Spleen (tissue), 11 donors: ENCODE results near the gene FLRT1. TPM values are rescaled to one million over a fixed set of nuclear protein-coding genes. Genes with fewer than 3 reads are reported as not detected.

Experiments used
- DNase-seq: peaks from one replicate; pipeline ENCODE4 v3.0.0-alpha.2; 2020
- H3K27ac ChIP-seq, 8 donors: fragments of 200-600 bp; sonication (generic) in 7 of 8; 1 replicate in 4 of 8; 2 replicates in 4 of 8; pipeline versions ENCODE4 v1.5.0 to v1.8.0; 2016 to 2021; ENCODE audit warnings: inconsistent platforms in 4 of 8, mild to moderate bottlenecking in 4 of 8, moderate library complexity in 1 of 8
- H3K27me3 ChIP-seq, 7 donors: fragments of 200-600 bp; sonication (generic) in 6 of 7; replicated peaks in 1 of 7; 1 replicate in 4 of 7; 2 replicates in 3 of 7; pipeline versions ENCODE4 v1.5.0 to v1.8.0; 2016 to 2021; ENCODE audit warnings: inconsistent platforms in 3 of 7, mild to moderate bottlenecking in 1 of 7
- H3K36me3 ChIP-seq, 6 donors: fragments of 200-600 bp; sonication (generic) in 5 of 6; 1 replicate in 4 of 6; 2 replicates in 2 of 6; pipeline versions ENCODE4 v1.5.0 to v1.8.0; 2016 to 2021; ENCODE audit warnings: inconsistent platforms in 2 of 6
- H3K4me1 ChIP-seq, 6 donors: fragments of 200-600 bp; sonication (generic) in 5 of 6; 1 replicate in 3 of 6; 2 replicates in 3 of 6; pipeline versions ENCODE4 v1.5.0 to v1.8.0; 2016 to 2021; ENCODE audit warnings: inconsistent platforms in 3 of 6
- H3K4me3 ChIP-seq, 8 donors: fragments of 200-600 bp; sonication (generic) in 7 of 8; 1 replicate in 4 of 8; 2 replicates in 4 of 8; pipeline versions ENCODE4 v1.5.0 to v1.8.0; 2016 to 2021; ENCODE audit warnings: inconsistent platforms in 4 of 8, mild to moderate bottlenecking in 4 of 8, moderate library complexity in 2 of 8
- H3K9me3 ChIP-seq, 8 donors: fragments of 200-600 bp; sonication (generic) in 7 of 8; 1 replicate in 4 of 8; 2 replicates in 4 of 8; pipeline versions ENCODE4 v1.5.0 to v1.8.0; 2016 to 2021; ENCODE audit warnings: inconsistent platforms in 4 of 8
- CTCF ChIP-seq, 11 experiments: fragments of 200-600 bp in 7 of 11; fragments of 450-650 bp in 4 of 11; sonication (generic) in 4 of 11; IDR thresholded peaks in 8 of 11; conservative IDR thresholded peaks in 3 of 11; 1 replicate in 7 of 11; 2 replicates in 4 of 11; pipeline versions ENCODE4 v1.4.0 to v1.8.0; 2016 to 2021; ENCODE audit warnings: antibody characterized with exemption in 11 of 11, inconsistent platforms in 4 of 11, mild to moderate bottlenecking in 1 of 11
- POLR2A ChIP-seq, 3 donors: fragments of 450-650 bp; IDR thresholded peaks; one replicate each; pipeline ENCODE4 v1.5.1; 2017; ENCODE audit warnings: antibody characterized with exemption in 3 of 3, mild to moderate bottlenecking in 1 of 3
- POLR2AphosphoS5 ChIP-seq, 3 donors: sonication (generic); formaldehyde crosslinking; IDR thresholded peaks; one replicate each; pipeline ENCODE4 v1.5.1; 2017; ENCODE audit warnings: antibody characterized with exemption in 3 of 3
- WGBS, 5 donors: extraction: QIAGEN DNeasy Blood & Tissue Kit in 3 of 5; methylation state at CpG; one replicate each; pipeline versions ENCODE4 v1.1.5 to v1.1.7; 2013 to 2018; 5-methylcytosine and 5-hydroxymethylcytosine counted together
- intact Hi-C: fragments of 100-400 bp; cut with DNase I; formaldehyde crosslinking; loops from one replicate; pipeline ENCODE4 v1.15.0; 2023; ENCODE audit warnings: low total_unique reads
- polyA plus RNA-seq, 3 donors: library from polyadenylated mRNA; stranded (reverse); fragments of 200-250 nt; gene quantifications; one replicate each; pipeline ENCODE4 v1.2.1, GENCODE V29; 2013
- total RNA-seq, 7 donors: library from RNA; depleted of rRNA in 3 of 7; stranded (reverse); fragments of >200 nt in 3 of 7; fragmentation: NEBNext Ultra II Directional in 4 of 7; extraction: Animal tissue kit (Norgen Biotek cat#: 25700) in 4 of 7; gene quantifications; one replicate each; pipeline versions ENCODE4 v1.1.0 to v1.2.1, GENCODE V29; 2016 to 2021
- donor health status: healthy with polysubstance abuse.
- donor health status: DM: no; HTN: no; CAD: no; lungs with moderate emphysema.
- donor health status: DM: no; HTN: no; CAD: no.
- donor health status: Bipolar disorder and iron deficiency.
- donor health status: healthy.
- donor health status: DM: no; HTN: no; CAD: no.
- donor health status: DM: yes; HTN: yes; CAD: no.

Gene FLRT1
- total and polyA plus RNA-seq, 10 donors: 0.03 to 0.51 (median 0.16) TPM; not detected in 3

- no peaks in the 10 kb centered on the region for H3K9me3 ChIP-seq
- 83 to 88% (median 87%) methylated on average over 12 to 14 of the region's 14 CpGs for WGBS, 5 donors
- DNase-seq: no peak
Measured at GRCh38 chr11:64022125-64022784, 13.5 kb upstream of the FLRT1 start.

GRCh38 chr11:64023712-64024710, 11.7 kb upstream of the FLRT1 start:
- TF ChIP-seq POLR2A (IDR thresholded peaks at IDR 0.05) (no peak), CTCF (IDR thresholded peaks at IDR 0.05 in 8 of 11, conservative IDR thresholded peaks at IDR 0.05 in 3 of 11) (no peak), POLR2AphosphoS5 (IDR thresholded peaks at IDR 0.05) (no peak)
- WGBS, 5 donors: 77 to 88% (median 82%) methylated on average over 19 to 20 of the region's 20 CpGs
- Histone ChIP-seq H3K27ac (no peak overlapping the region), H3K36me3 (no peaks in the 10 kb centered on the region), H3K27me3 (peaks cover 0 to 23% (median 0%) of the 10 kb centered on the region in 7 donors), H3K4me1 (peaks cover 4 to 26% (median 20%) of the 10 kb centered on the region in 6 donors), H3K9me3 (no peaks in the 10 kb centered on the region), H3K4me3 (no peak overlapping the region)
- DNase-seq: no peak
- intact Hi-C loops: no loop called here

More at GRCh38 chr11:64022125-64022784, 13.5 kb upstream of the FLRT1 start:
- peaks cover 0 to 6% (median 0%) of the 10 kb centered on the region in 7 donors for H3K27me3 ChIP-seq
- peaks cover 0 to 9% (median 4%) of the 10 kb centered on the region in 6 donors for H3K4me1 ChIP-seq
- intact Hi-C loops: no loop called here
- TF ChIP-seq POLR2A (IDR thresholded peaks at IDR 0.05): no peak
- H3K4me3 ChIP-seq: no peak overlapping the region
- H3K36me3 ChIP-seq: no peaks in the 10 kb centered on the region
- H3K27ac ChIP-seq: no peak overlapping the region

- intact Hi-C loops: no loop called here
- H3K4me1 ChIP-seq: peaks cover 4 to 31% (median 21%) of the 10 kb centered on the region in 6 donors
- H3K9me3 ChIP-seq: no peaks in the 10 kb centered on the region
- 74 to 94% (median 82%) methylated on average over 4 of the region's 4 CpGs for WGBS, 5 donors
- H3K36me3 ChIP-seq: no peaks in the 10 kb centered on the region
- DNase-seq: no peak
- no peak overlapping the region for H3K4me3 ChIP-seq
- peaks cover 0 to 35% (median 0%) of the 10 kb centered on the region in 7 donors for H3K27me3 ChIP-seq
- TF ChIP-seq POLR2A (IDR thresholded peaks at IDR 0.05) (no peak), POLR2AphosphoS5 (IDR thresholded peaks at IDR 0.05) (no peak), CTCF (IDR thresholded peaks at IDR 0.05 in 8 of 11, conservative IDR thresholded peaks at IDR 0.05 in 3 of 11) (no peak)
- H3K27ac ChIP-seq: no peak overlapping the region
Measured at GRCh38 chr11:64025205-64025604, 10.5 kb upstream of the FLRT1 start.

GRCh38 chr11:64026575-64027205, 9.0 kb upstream of the FLRT1 start:
- no peak for TF ChIP-seq POLR2AphosphoS5 (IDR thresholded peaks at IDR 0.05)
- no peak for TF ChIP-seq POLR2A (IDR thresholded peaks at IDR 0.05)
- no peak for TF ChIP-seq CTCF (IDR thresholded peaks at IDR 0.05 in 8 of 11, conservative IDR thresholded peaks at IDR 0.05 in 3 of 11)
- no peak overlapping the region for H3K4me3 ChIP-seq
- DNase-seq: no peak
- WGBS, 5 donors: 82 to 89% (median 85%) methylated on average over 7 of the region's 7 CpGs
- no peaks in the 10 kb centered on the region for H3K36me3 ChIP-seq
- intact Hi-C loops: no loop called here
- H3K27me3 ChIP-seq: peaks cover 0 to 37% (median 0%) of the 10 kb centered on the region in 7 donors
- H3K9me3 ChIP-seq: no peaks in the 10 kb centered on the region
- no peak overlapping the region for H3K27ac ChIP-seq
- peaks cover 4 to 31% (median 21%) of the 10 kb centered on the region in 6 donors for H3K4me1 ChIP-seq
